Hepatic stellate cell (primary cell): ENCODE results near the gene DEAF1.
"Not testable (repeated sequence)": the region's sequence is repeated elsewhere in the genome, so short reads cannot be mapped to it uniquely, and the experiment has no call there.

Experiments used
- DNase-seq: peaks from one replicate; pipeline ENCODE4 v3.0.0; 2011; ENCODE audit warnings: low spot score

The DEAF1 gene

GRCh38 chr11:679271-680207, 15.5 kb downstream of the DEAF1 start:
- DNase-seq, result no peak

GRCh38 chr11:678297-678696, 16.7 kb downstream of the DEAF1 start:
- DNase-seq, result no peak

GRCh38 chr11:674406-674805, 20.6 kb downstream of the DEAF1 start:
- no peak for DNase-seq

GRCh38 chr11:673866-674265, 21.2 kb downstream of the DEAF1 start:
- DNase-seq, result no peak

GRCh38 chr11:665704-666281, 29.2 kb downstream of the DEAF1 start:
- DNase-seq, result no peak

- DNase-seq, result no peak
Measured at GRCh38 chr11:665062-665703, 29.8 kb downstream of the DEAF1 start.

GRCh38 chr11:662689-663274, 32.2 kb downstream of the DEAF1 start:
- peak; percentile 87 for DNase-seq

- DNase-seq, result no peak
Measured at GRCh38 chr11:660681-661444, 34.2 kb downstream of the DEAF1 start.

GRCh38 chr11:660281-660680, 34.7 kb downstream of the DEAF1 start:
- DNase-seq, result no peak

- DNase-seq, result no peak
Measured at GRCh38 chr11:659532-660085, 35.4 kb downstream of the DEAF1 start.

- no peak for DNase-seq
Measured at GRCh38 chr11:657691-658126, 37.3 kb downstream of the DEAF1 start.

- no peak for DNase-seq
Measured at GRCh38 chr11:656866-657265, 38.2 kb downstream of the DEAF1 start.

GRCh38 chr11:656426-656825, 38.6 kb downstream of the DEAF1 start:
- DNase-seq, result no peak

GRCh38 chr11:655036-655726, 39.8 kb downstream of the DEAF1 start:
- DNase-seq, result no peak

GRCh38 chr11:654444-654843, 40.6 kb downstream of the DEAF1 start:
- DNase-seq, result not testable (repeated sequence)

GRCh38 chr11:653837-654236, 41.2 kb downstream of the DEAF1 start:
- DNase-seq, result no peak

- DNase-seq, result not testable (repeated sequence)
Measured at GRCh38 chr11:653136-653535, 41.9 kb downstream of the DEAF1 start.

- DNase-seq, result no peak
Measured at GRCh38 chr11:650482-650881, 44.5 kb downstream of the DEAF1 start.

GRCh38 chr11:647672-648158, 47.3 kb downstream of the DEAF1 start:
- DNase-seq, result not testable (repeated sequence)

- no peak for DNase-seq
Measured at GRCh38 chr11:646214-646613, 48.8 kb downstream of the DEAF1 start.

- no peak for DNase-seq
Measured at GRCh38 chr11:645536-645935, 49.5 kb downstream of the DEAF1 start.
